GM04504 (cell line): ENCODE results near the gene CFAP161.
"Not testable (repeated sequence)": the region's sequence is repeated elsewhere in the genome, so short reads cannot be mapped to it uniquely, and the experiment has no call there.

Experiments
- DNase-seq: peaks from one replicate; pipeline ENCODE4 v3.0.0-alpha.2; 2012; ENCODE audit warnings: low read depth

CFAP161 gene

DNA sequence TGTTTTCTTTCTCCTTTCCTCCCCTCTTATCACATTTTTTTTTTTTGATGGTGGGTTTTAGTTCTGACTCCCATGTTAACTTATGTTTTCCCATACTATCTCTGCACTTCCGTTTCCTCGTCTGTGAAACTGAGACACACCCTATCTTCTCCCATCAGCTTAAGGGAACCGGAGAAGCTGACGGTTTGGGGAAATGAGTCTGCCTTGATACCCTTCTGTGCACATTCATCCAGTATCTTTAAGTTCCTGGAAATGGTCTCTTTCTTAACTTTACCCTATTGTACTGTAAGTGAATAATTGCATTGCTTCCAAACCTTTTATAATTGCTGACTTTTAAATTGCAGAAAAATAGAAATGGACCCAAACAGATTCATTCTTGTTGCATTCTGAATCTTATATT lies 26.2 kb upstream of the CFAP161 start:
- DNase-seq = no peak

DNA sequence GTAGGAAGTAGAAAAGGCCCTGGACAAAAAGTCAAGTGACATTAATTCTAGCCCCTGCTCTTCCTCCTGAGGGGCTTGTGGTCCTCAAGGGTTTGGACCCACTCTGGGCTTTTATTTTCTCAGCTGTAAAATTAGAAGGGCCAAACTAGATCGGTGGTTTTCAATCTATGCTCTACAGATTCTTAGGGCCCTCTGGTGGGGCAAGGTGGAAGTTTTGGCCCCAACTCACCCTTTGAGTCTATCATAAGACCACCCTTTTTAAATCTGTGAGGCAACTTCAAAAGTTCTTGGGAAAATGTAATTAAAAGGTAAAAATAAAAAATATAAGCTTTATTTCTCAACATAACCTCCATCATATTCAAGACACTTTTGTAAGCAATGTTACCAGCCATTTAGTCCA lies 25.6 kb upstream of the CFAP161 start:
- DNase-seq = no peak

- DNase-seq = no peak
Measured at GRCh38 chr15:81111018-81111417, 23.1 kb upstream of the CFAP161 start.

- no peak for DNase-seq
Measured at GRCh38 chr15:81111510-81112470, 22.3 kb upstream of the CFAP161 start.

DNA sequence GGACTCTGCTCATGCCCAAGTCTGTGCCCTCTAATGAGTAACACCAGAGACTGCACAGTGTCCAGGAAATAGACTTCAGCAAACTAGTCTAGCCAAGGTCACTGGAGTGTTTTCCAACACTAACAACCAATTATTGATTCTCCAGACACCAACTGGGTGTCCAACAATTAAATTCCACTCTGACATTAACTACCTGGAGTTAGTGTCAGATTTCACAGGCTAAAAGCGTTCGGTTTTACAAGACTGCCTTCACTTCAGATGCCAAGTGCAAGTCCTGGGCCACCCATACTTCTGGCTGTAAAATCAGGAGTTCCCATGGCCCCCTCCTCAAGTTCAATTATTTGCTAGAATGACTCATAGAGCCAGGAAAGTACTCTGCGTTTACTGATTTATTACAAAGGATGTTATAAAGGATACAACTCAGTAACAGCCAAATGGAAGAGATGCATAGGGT lies 20.8 kb upstream of the CFAP161 start:
- no peak for DNase-seq

DNA sequence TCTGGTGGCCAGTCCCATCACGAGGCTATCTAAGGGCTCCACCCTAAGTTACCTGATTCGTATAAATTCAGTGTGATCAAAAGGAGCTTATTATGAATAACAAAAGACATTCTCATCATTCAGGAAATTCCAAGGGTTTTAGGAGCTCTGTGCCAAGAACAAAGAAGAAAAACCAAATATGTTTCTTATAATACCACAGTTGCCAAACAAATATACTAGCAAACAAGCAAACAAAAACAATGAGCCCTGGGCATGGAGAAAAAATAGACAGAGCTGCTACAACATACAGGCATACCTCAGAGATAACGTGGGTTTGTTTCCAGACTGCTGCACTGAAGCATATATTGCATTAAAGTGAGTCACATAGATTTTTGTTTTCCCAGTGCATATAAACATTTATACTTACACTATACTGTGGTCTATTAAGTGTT lies 20.2 kb upstream of the CFAP161 start:
- DNase-seq = no peak

DNA sequence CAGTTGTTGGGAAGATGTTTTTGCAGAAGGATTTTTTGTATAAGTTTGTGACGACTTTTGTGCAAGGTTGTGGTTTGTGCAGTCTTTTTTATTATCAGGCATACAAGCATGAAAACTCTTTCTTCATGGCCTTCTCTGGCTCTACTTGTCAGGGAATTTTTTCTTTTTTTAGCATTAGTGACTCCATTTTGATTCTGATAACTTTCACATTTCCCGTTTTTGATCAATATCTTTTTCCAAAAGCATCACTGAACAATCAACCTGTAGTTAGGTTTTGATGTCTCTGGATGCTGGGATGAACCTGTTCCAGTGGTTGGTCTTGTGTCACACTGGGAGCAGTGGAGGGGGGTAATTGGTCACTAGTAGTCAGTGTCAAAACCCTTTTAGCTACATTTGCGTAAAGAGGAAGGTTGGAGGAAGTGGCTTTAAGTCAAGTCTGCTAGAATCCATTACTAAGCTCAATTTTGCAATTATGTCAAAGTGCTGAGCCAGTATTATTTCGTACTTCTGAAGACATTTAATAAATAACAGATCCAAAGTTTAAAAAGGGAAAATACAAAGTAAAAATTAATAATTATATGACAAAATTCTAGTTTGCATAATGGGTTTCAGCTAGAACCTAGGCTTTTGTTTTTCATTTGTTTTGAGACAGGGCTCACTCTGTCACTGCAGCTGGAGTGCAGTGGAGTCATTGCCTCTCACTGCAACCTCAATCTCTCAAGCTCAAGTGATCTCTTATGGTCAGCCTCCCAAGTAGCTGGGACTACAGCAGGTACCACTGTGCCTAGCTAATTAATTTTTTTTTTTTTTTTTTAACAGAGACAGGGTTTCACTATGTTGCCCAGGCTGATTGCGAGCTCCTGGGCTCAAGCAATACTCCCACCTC lies 18.8 kb upstream of the CFAP161 start:
- no peak for DNase-seq

DNA sequence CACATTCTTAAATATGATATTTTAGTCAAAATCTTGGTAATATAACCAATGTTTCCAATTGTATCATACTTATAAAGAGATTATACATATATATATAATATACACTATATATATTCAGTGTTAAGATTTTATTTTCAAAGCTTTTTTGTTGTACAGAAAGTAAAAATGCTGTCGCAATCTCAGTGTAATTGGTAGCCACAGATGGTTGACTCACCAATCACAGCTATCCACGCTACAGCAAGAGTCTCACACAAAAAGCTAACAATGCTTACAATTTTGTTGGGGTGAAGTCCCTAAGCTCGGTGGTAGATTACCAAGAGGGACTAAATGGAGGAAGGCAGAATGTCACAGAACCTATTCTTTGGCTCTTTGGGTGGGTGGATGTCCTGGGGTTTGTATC lies 16.9 kb upstream of the CFAP161 start:
- DNase-seq = no peak

DNA sequence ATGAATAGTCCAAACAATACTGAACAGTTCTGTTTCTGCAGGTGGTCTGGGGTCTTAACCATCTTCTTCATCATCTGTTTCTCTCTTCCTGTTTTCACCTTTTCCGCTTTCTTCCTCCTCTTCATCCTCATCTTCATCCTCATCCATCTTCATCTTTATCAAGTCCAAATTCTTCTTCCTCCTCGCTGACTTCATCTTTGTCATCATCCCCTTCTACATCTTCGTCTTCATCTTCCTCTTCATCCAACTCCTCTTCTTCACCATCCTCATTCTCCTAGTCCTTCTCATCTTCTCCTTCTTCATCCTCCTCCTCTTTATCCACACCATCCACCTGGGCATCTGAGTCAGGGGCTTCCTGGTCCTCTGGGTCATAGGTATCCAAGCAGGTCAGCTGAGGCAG lies 16.5 kb upstream of the CFAP161 start:
- no peak for DNase-seq

GRCh38 chr15:81118361-81118760 lies 15.7 kb upstream of the CFAP161 start:
- DNase-seq = no peak

DNA sequence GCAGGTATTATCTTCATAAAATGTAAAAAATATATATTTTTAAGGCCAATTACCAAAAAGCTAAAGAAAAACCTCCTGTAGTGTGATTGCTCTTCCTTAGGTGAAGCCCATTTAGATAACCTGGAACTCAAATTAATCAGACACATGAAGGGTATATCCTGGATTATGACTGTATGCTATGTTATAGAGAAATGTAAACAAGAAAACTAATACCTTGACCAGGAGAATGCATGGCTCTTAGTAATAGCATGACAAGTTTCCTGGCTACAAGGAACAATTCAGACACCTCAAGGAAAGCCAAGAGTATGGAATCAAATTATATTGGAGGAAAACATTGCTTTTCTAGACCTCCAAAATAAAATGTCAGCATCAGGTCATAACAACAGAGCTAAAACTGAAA lies 14.0 kb upstream of the CFAP161 start:
- DNase-seq = no peak

DNA sequence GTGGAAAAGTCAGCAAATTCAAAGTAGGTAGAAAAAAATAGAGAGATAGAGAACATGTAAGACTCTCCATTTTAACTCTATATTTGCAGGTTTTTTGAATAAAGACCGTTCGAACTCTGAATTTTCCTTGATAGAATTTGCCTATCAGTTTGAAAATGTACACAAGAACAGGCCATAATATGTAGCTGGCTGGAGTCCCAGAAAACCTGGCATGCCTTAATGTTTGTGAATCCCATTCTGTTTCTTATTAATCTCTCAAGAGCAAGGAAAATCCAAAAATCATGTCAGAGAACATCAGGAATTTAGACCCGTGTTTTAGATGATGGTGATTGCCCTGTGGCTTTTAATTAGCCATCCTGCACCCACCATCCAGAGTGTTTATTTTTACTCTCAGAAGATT lies 7.2 kb upstream of the CFAP161 start:
- no peak for DNase-seq

GRCh38 chr15:81141478-81141877 lies 7.4 kb downstream of the CFAP161 start:
- DNase-seq = not testable (repeated sequence)

- DNase-seq = no peak
Measured at GRCh38 chr15:81146006-81146405, 11.9 kb downstream of the CFAP161 start.

DNA sequence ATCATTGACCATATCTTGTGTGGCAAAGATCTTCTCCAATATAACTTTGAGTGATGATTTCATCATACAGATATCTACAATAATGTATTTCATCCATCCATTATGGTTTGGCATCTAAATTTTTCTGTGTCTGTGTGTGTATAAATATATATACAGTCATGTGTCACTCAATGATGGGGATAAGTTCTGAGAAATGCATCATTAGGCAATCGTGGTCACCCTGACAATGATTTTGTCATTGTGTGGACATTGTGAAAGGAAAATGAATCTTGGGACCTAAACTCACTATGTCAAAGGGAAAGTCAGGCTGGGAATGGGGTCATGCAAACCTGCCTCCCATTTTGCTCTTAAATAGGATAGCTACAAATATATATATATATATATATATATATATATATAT lies 12.4 kb downstream of the CFAP161 start:
- DNase-seq = no peak

DNA sequence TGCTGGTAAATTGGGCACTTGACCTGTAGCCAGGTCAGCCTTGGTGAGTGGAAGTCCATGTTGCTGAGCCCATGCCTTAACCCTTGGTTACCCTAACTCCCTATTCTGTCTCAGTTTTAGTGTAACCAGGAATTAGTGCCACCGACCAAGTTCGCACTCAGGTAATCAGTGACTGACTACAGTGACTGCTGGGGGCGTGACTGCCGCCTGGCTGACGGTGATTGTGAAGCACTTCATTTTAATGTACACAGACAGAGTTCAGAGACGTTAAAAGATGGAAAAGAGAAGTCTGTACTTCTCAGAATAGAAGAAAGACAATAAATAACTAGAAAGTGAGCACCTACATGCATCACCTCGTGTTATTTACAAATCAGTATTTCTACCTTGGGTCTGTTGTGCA lies 17.3 kb downstream of the CFAP161 start:
- no peak for DNase-seq

DNA sequence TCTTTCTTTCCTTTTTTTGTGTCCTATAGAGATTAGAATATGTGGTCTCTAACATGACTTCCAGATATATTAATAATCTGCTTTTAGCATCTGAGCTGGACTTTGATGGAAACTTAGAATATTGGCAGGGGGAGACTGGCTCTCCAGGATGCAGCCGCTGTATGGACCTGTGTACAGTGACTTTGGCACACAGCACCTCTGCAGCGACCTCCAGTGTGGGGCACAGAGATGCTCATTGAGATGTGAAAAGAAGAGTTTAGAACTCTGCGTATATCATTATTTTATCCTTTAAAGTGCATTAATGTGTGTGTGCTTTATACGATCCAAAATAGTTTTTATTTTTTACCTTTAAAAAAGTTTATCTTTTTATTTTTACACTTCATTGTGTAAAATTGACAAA lies 18.3 kb downstream of the CFAP161 start:
- DNase-seq = no peak

DNA sequence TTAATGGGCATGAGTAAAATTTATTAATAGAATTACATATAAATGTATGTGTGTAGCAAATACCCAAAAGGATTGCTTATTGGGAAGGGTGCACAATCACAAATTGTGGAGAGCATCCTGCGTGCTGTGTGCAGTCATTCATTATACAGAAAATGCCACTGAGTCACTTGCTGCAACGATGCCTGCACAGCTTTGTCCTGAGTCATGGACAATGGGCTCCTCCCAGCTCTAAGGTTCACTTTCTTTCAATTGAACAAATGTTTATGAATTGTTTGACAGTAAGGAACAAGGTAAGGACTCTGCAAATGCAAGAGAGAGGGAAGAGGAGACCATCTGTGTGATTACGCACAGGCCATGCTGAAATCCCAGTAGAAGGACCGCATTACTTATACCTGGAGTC lies 18.7 kb downstream of the CFAP161 start:
- no peak for DNase-seq

DNA sequence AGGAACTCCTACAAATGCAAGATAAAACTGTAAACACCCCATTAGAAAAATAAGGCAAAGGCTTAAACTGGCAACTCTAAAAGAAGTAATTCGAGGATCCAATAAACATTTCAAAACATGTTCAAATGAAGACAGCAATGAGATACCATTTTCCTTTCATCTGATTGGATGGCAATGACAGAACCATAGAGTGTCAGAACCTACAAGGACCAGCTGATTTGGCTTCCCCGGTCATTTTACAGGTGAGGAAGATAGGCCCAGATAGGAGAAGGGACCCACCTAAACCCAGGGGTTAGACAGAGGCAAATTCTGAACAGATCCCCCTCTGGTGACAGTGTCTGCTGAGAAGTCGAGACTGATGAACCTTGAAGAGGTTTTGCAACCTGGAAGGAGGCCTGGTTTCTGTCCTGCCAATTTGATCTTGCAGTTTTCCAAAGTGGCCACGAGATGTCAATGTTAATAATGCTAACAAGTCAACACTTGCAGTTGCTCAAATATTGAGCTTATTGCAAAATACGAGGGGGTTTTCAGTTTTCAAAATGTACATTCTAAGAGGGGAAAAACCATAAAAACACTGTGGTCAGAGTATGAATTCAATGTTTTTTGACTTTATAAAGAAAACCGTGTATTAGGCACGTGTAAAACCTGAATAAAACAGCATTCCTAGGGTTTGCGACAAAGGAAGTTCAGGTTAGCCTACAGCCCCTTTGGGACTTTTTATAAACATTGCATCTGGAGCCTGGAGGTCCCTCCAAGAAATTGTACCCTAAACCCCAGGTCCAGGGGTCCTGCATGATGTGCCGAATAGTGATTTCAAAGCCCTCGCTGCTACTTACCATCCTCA lies 21.5 kb downstream of the CFAP161 start:
- DNase-seq = peak; percentile 43

DNA sequence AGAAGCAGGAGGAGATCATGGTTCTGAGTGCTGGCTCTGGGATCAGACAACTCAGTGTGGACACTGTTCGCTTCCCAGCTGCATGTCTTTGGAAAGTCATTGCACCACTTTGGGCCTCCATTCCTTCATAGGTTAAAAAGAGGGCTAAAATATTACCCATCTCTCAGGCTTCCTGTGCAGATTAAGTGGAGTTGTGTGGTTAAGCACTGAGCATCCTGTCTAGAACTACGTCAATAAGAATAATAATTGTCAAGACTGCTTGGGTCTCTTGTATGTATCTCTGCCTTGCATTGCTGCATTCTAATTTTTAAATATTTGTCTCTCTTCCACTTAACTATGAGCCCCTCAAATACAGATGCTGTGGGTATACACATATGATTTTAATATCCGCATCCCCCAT lies 22.3 kb downstream of the CFAP161 start:
- DNase-seq = no peak

DNA sequence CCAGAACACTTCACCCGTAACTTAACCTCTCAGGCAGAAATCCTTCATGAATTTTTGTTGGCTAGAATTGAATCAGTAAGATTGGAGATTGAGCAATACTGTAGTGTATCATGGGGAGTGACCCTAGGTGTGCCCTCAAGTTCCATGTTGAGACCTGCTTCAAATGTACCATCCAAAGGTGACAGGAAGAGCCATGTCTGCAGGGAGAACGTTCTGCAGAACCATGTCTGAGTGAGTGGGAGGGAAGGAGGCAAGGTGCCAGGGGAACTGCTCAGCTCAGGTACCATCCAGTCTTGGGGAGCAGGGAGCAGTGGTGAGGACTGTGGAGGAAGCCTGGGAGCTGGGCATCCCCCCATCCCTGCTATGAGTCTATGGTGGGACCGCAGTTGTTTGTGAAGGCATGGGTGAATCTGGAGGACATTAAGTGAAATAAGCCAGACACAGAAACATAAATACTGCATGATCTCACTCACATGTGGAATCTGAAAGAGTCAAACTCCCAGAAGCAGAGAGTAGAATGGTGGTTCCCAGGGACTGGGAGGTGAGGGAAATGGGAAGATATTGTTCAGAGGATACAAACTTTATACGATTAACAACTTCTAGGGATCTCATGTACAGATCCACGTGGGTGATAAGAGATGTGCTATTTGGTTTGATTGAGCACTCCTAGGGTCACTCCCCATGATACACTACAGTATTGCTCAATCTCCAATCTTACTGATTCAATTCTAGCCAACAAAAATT lies 23.3 kb downstream of the CFAP161 start:
- DNase-seq = no peak

DNA sequence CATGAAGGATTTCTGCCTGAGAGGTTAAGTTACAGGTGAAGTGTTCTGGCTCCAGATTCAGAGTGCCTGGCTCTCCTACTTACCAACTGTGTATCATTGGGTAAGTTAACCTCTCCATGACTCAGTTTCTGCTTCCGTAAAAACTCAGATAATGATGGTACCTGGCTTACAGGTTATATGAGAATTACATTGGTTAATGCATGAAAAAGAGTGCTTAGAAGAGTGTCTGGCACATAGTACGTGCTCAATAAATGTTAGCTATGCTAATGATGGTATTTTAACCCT lies 23.8 kb downstream of the CFAP161 start:
- DNase-seq = no peak
